PC-9 (cell line): ENCODE measurements around the gene TNFRSF8.

Source experiments
- EZH2 ChIP-seq: fragments of 200-600 bp; sonication (generic); IDR thresholded peaks from 2 replicates; pipeline ENCODE4 v1.8.0; 2017; ENCODE audit warnings: antibody characterized with exemption, low read depth
- TF ChIP-seq, protein P1 (sequence below): fragments of 200-600 bp; sonication (generic); conservative IDR thresholded peaks from 2 replicates; pipeline ENCODE4 v1.6.1; 2017; ENCODE audit warnings: mixed run types, antibody characterized with exemption, mild to moderate bottlenecking, moderate library complexity

GRCh38 chr1:12147201-12147701, 84.1 kb downstream of the TNFRSF8 start:
- TF ChIP-seq, protein P1, sequence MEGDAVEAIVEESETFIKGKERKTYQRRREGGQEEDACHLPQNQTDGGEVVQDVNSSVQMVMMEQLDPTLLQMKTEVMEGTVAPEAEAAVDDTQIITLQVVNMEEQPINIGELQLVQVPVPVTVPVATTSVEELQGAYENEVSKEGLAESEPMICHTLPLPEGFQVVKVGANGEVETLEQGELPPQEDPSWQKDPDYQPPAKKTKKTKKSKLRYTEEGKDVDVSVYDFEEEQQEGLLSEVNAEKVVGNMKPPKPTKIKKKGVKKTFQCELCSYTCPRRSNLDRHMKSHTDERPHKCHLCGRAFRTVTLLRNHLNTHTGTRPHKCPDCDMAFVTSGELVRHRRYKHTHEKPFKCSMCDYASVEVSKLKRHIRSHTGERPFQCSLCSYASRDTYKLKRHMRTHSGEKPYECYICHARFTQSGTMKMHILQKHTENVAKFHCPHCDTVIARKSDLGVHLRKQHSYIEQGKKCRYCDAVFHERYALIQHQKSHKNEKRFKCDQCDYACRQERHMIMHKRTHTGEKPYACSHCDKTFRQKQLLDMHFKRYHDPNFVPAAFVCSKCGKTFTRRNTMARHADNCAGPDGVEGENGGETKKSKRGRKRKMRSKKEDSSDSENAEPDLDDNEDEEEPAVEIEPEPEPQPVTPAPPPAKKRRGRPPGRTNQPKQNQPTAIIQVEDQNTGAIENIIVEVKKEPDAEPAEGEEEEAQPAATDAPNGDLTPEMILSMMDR: no peak
- no peak for TF ChIP-seq EZH2
